ENCODE measurements around the gene ZNF467.

Gene ZNF467

DNA sequence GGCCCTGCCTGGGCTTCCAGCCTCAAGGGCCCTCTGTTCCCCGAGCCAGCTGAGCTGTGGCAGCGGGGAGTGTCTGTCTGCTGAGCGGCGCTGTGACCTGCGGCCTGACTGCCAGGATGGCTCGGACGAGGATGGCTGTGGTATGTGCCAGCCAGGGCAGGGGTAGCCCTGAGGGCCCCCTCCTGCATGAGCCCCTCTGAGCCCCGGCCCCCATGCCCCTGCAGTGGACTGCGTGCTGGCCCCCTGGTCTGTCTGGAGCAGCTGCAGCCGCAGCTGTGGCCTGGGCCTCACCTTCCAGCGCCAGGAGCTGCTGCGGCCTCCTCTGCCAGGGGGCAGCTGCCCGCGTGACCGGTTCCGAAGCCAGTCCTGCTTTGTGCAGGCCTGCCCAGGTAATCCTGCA is 28.4 kb upstream of the ZNF467 start:
- TF ChIP-seq, protein P1, sequence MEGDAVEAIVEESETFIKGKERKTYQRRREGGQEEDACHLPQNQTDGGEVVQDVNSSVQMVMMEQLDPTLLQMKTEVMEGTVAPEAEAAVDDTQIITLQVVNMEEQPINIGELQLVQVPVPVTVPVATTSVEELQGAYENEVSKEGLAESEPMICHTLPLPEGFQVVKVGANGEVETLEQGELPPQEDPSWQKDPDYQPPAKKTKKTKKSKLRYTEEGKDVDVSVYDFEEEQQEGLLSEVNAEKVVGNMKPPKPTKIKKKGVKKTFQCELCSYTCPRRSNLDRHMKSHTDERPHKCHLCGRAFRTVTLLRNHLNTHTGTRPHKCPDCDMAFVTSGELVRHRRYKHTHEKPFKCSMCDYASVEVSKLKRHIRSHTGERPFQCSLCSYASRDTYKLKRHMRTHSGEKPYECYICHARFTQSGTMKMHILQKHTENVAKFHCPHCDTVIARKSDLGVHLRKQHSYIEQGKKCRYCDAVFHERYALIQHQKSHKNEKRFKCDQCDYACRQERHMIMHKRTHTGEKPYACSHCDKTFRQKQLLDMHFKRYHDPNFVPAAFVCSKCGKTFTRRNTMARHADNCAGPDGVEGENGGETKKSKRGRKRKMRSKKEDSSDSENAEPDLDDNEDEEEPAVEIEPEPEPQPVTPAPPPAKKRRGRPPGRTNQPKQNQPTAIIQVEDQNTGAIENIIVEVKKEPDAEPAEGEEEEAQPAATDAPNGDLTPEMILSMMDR (IDR thresholded peaks at IDR 0.05; ENCODE audit: control extremely low read depth, extremely low read depth, low read depth, missing control alignments), result no peak
- DNase-seq (ENCODE audit: extremely low spot score), result no peak
- CTCF ChIA-PET, result interaction anchor here (1.2 to 2.6 kb wide), 4 partner anchors 18 to 177 kb away, joined by 3 to 10 read pairs (median 6); no protein-coding TSS in a partner anchor
- POLR2A ChIA-PET, result no interaction called here

DNA sequence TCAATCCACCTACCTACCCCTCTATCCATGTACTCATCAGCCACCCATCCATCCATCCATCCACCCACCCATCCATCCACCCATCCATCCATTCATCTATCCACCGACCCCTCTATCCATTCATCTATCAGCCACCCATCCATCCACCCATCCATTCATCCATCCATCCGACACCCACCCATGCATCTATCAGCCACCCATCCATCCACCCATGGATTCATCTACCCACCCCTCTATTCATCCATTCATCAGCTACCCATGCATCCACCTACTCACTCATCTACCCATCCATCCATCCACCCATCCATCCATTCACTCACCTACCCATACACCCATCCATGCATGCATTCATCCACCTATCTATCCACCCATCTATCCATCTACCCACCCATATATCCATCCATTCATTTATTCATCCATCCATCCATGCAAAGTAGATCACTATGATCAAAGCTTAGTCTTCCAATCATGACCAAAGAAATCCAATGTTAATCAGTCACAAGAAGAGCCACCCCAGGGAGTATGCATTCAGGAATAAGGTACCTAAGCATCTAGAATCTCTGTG is 27.7 kb upstream of the ZNF467 start:
- ChIA-PET POLR2A (no interaction called here), CTCF (interaction anchor here (0.9 to 2.6 kb wide), 8 partner anchors 9 to 176 kb away, joined by 3 to 10 read pairs (median 6); no protein-coding TSS in a partner anchor)
- TF ChIP-seq, protein P1 (IDR thresholded peaks at IDR 0.05; ENCODE audit: control extremely low read depth, extremely low read depth, low read depth, missing control alignments), result no peak
- no peak for DNase-seq (ENCODE audit: extremely low spot score)

DNA sequence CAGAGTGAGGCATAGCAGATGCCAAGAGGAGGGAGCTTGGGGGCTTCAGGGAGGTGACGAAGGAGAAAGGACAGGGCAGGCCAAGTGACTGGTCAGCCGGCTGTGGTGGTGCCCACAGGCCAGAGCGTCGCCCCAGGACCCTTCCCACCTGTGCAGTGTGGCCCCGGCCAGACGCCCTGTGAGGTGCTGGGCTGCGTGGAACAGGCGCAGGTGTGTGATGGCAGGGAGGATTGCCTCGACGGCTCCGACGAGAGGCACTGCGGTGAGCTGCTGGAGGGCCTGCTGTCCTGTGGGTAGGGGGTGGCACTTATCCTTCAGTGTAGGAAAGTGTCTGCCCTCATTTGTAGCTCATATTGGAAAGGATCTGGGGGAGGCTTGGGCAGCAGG is 26.8 kb upstream of the ZNF467 start:
- POLR2A ChIA-PET, result no interaction called here
- no peak for DNase-seq (ENCODE audit: extremely low spot score)
- CTCF ChIA-PET, result interaction anchor here (0.8 to 2.6 kb wide), 11 partner anchors 9 to 140 kb away, joined by 3 to 28 read pairs (median 6); no protein-coding TSS in a partner anchor
- TF ChIP-seq, protein P1 (IDR thresholded peaks at IDR 0.05; ENCODE audit: control extremely low read depth, extremely low read depth, low read depth, missing control alignments), result no peak

DNA sequence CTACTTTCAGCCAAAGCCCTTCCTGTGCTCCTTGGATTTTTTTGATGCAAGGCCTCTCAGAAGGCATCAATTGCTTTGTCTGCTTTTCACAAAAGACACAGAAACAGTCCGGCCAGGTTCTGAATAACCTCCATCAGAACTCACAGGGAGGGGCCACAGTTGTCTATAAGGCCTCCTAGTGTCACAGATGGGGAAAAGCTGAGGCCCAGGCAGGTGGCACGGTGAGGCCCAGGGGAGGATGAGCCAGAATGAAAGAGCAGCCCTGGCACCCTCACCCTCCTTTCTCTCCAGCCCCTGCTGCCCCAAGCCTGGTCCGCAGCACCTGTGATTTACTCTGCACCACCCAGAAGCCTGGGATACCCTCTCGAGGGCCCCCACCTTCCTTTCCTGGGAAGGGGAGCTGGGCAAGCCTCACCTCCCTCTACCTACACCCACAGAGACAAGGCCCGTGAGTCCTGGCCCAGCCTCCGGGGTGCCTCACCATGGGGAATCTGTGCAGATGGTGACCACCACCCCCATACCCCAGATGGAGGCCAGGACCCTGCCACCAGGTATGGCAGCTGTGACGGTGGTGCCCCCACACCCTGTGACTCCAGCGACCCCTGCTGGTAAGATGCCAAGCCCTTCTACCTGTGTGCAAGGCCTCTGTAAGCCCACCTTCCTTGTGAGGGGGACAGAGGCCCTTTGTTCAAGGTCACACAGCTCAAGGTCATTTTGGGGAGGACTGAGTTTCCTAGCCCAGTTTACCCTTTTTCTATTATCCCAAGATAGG is 26.2 kb upstream of the ZNF467 start:
- peak; percentile 74 for DNase-seq (ENCODE audit: extremely low spot score)
- TF ChIP-seq, protein P1 (IDR thresholded peaks at IDR 0.05; ENCODE audit: control extremely low read depth, extremely low read depth, low read depth, missing control alignments), result peak; percentile 63
- CTCF ChIA-PET, result interaction anchor here (0.8 to 2.6 kb wide), 11 partner anchors 9 to 139 kb away, joined by 3 to 28 read pairs (median 6); no protein-coding TSS in a partner anchor
- POLR2A ChIA-PET, result no interaction called here

DNA sequence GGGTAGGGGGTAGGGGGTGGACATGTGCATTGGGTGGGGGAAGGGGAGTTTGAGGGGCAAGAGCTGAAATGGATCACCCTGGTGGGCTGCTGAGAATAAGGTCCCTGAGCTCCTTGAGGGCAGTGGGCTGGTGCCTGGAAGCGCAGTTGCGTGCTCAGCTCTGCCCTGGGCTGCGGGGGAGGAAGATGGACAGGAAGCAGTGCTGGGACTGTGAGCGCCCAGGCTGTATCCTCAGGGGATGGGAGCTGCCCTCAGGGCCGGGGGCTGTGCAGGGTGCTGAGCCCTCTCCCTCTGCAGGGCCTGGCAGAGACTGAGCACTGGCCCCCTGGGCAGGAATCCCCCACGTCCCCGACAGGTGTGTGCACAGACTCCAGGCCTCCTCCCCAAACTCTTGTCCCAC is 24.4 kb upstream of the ZNF467 start:
- DNase-seq (ENCODE audit: extremely low spot score), result no peak
- TF ChIP-seq, protein P1 (IDR thresholded peaks at IDR 0.05; ENCODE audit: control extremely low read depth, extremely low read depth, low read depth, missing control alignments), result no peak
- ChIA-PET CTCF (interaction anchor here (1.1 to 2.3 kb wide), 4 partner anchors 15 to 536 kb away, joined by 3 to 15 read pairs (median 4); partner anchors contain the start of gene ZNF783), POLR2A (no interaction called here)

DNA sequence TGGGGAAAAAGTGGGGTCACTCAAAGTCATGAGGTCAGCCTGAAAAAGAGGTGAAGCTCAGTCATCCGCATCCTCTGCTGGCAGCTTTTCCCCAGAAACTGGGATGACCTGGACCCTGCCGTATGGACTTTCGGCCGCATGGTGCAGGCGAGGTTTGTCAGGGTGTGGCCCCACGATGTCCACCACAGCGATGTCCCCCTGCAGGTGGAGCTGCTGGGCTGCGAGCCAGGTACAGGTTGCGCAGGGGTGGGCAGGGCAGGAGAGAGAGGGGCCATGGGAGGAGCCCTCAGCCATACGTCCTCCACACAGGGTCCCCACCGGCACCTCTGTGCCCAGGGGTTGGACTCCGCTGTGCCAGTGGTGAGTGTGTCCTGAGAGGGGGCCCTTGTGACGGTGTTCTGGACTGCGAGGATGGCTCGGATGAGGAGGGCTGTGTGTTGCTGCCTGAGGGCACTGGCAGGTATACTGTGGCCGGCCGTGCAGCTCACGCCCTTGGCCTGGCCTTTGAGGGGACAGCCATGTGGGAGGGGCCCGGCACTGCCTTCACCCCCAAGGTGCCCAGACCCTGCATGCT is 23.0 kb upstream of the ZNF467 start:
- no peak for DNase-seq (ENCODE audit: extremely low spot score)
- POLR2A ChIA-PET, result no interaction called here
- CTCF ChIA-PET, result interaction anchor here (1.4 to 2.3 kb wide), 3 partner anchors 54 to 136 kb away, joined by 3 to 15 read pairs (median 4); no protein-coding TSS in a partner anchor
- TF ChIP-seq, protein P1 (IDR thresholded peaks at IDR 0.05; ENCODE audit: control extremely low read depth, extremely low read depth, low read depth, missing control alignments), result no peak
